ENCODE measurements around the gene NKTR. TPM values are rescaled to one million over a fixed set of nuclear protein-coding genes. Genes with fewer than 3 reads are reported as not detected.

NKTR gene
- total and polyA plus RNA-seq, 9 of the 15 experiments (the other 6 are each of a cell fraction or from before 2014, with no cell fraction given): 19.7 to 123 (median 92.6) TPM

- TF ChIP-seq REST (IDR thresholded peaks at IDR 0.05; ENCODE audit: borderline replicate concordance) (no peak), REST (CRISPR knock-in tag; IDR thresholded peaks at IDR 0.05; ENCODE audit: low read depth) (no peak), RBM25 (IDR thresholded peaks at IDR 0.05; ENCODE audit: low read depth, low read length, severe bottlenecking) (no peak), DMBX1 (CRISPR knock-in tag; IDR thresholded peaks at IDR 0.05; ENCODE audit: borderline replicate concordance) (no peak), MAFG (tag; conservative IDR thresholded peaks at IDR 0.05) (peak; percentile 57), ZFPM2 (CRISPR knock-in tag; IDR thresholded peaks at IDR 0.05) (no peak), ZNF584 (CRISPR knock-in tag; IDR thresholded peaks at IDR 0.05; ENCODE audit: low read depth) (no peak), RFX7 (CRISPR knock-in tag; IDR thresholded peaks at IDR 0.05) (no peak), ZNF23 (CRISPR knock-in tag; IDR thresholded peaks at IDR 0.05) (no peak), AFF1 (IDR thresholded peaks at IDR 0.05; ENCODE audit: low read depth in 1 of 2, partially characterized antibody in 2 of 2) (peak in 1 of 2 experiments; percentile 41), FOXJ3 (CRISPR knock-in tag; IDR thresholded peaks at IDR 0.05) (no peak), HEY1 (CRISPR knock-in tag; IDR thresholded peaks at IDR 0.05; ENCODE audit: borderline replicate concordance) (no peak), KDM5B (IDR thresholded peaks at IDR 0.05; ENCODE audit: insufficient replicate concordance, low read depth, low read length) (no peak)
Measured at GRCh38 chr3:42605546-42606173, 5.2 kb downstream of the NKTR start (continued).

Measured in K562 (cell line).